HepG2 (cell line): ENCODE measurements around the gene ADAMTS13. TPM values are rescaled to one million over a fixed set of nuclear protein-coding genes. Genes with fewer than 3 reads are reported as not detected.

Experiments
- ATAC-seq: fragments of 200-7000 bp; cut with Tn5 transposase; 3 replicates; pipeline ENCODE4 v1.9.1; 2020; ENCODE audit warnings: mild to moderate bottlenecking, moderate library complexity
- BruUV-seq: library from RNA; stranded (reverse); fragments of 400-500 nt; replicated peaks from 2 replicates; lab custom pipeline; 2021; lab: Mats Ljungman, UMichigan
- CTCF ChIA-PET: fragments of 300-600 bp; formaldehyde crosslinking; extraction: SDS; loops from one replicate; lab custom pipeline; 2021; ENCODE audit warnings: low total read pairs, inconsistent platforms, low intra/inter-chr PET ratio; lab: Yijun Ruan, JAX
- POLR2A ChIA-PET: fragments of 350-600 bp; sonication (Branson Sonifier 250); formaldehyde crosslinking; loops from one replicate; lab custom pipeline; 2020; ENCODE audit warnings: antibody characterized with exemption, inconsistent platforms; lab: Yijun Ruan, JAX
- DNase-seq: peaks from one replicate; pipeline ENCODE4 v3.0.0-alpha.2; 2015; ENCODE audit warnings: low spot score
- FAIRE-seq: peaks from 3 replicates; lab custom pipeline; 2011; peaks lifted over from hg19 to GRCh38; lab: Jason Lieb, UNC
- H2AFZ ChIP-seq: one replicate; pipeline ENCODE4 v1.6.1; 2011; ENCODE audit warnings: low read length, inconsistent platforms
- H3K27ac ChIP-seq: fragments of 300-600 bp; 3 replicates; pipeline ENCODE4 v1.8.0; 2011; ENCODE audit warnings: mixed run types, mild to moderate bottlenecking, mixed read lengths, low read length, inconsistent platforms; ENCODE audit not compliant: insufficient read depth; ENCODE audit errors: extremely low read length
- H3K27me3 ChIP-seq, 2 experiments: fragments of 200-600 bp in 1 of 2; 2 replicates in 1 of 2; 3 replicates in 1 of 2; pipeline versions ENCODE4 v1.6.0 to v1.8.0; 2011; ENCODE audit warnings: low read length in 2 of 2, mild to moderate bottlenecking in 2 of 2, moderate library complexity in 2 of 2, inconsistent platforms in 1 of 2; ENCODE audit not compliant: insufficient read depth in 2 of 2, control insufficient read depth in 1 of 2
- H3K36me3 ChIP-seq, 2 experiments: fragments of 200-600 bp in 1 of 2; replicated peaks in 1 of 2; 2 replicates in 1 of 2; 3 replicates in 1 of 2; pipeline versions ENCODE4 v1.5.1 to v1.8.0; 2011; ENCODE audit warnings: low read length in 2 of 2, inconsistent platforms in 1 of 2; ENCODE audit not compliant: insufficient read depth in 2 of 2, control insufficient read depth in 1 of 2
- H3K4me1 ChIP-seq: 2 replicates; pipeline ENCODE4 v1.5.1; 2012; ENCODE audit warnings: low read length, inconsistent platforms; ENCODE audit not compliant: insufficient read depth
- H3K4me2 ChIP-seq: 2 replicates; pipeline ENCODE4 v1.6.0; 2011; ENCODE audit warnings: low read depth, low read length, inconsistent platforms
- H3K4me3 ChIP-seq, 3 experiments: fragments of 200-600 bp in 1 of 3; sonication (generic), shearing (Covaris generic) in 1 of 3; replicated peaks in 1 of 3; 2 replicates each; pipeline ENCODE4 v1.5.1; 2011 to 2016; ENCODE audit warnings: low read length in 3 of 3, inconsistent platforms in 2 of 3, low read depth in 2 of 3, mild to moderate bottlenecking in 2 of 3, control low read depth in 1 of 3, mixed read lengths in 1 of 3; ENCODE audit not compliant: insufficient read depth in 1 of 3
- H3K79me2 ChIP-seq: one replicate; pipeline ENCODE4 v1.6.1; 2011; ENCODE audit warnings: low read length, inconsistent platforms; ENCODE audit not compliant: insufficient read depth
- H3K9ac ChIP-seq: 2 replicates; pipeline ENCODE4 v1.6.0; 2011; ENCODE audit warnings: mild to moderate bottlenecking, low read depth, low read length, inconsistent platforms; ENCODE audit not compliant: insufficient read depth
- H3K9me3 ChIP-seq: 2 replicates; pipeline ENCODE4 v1.5.1; 2012; ENCODE audit warnings: mild to moderate bottlenecking, low read length
- H4K20me1 ChIP-seq: 2 replicates; pipeline ENCODE4 v1.6.0; 2011; ENCODE audit warnings: inconsistent platforms, mild to moderate bottlenecking, low read length, moderate library complexity; ENCODE audit not compliant: insufficient read depth
- ATF1 ChIP-seq: IDR thresholded peaks from 2 replicates; pipeline ENCODE4 v1.6.1; 2016; ENCODE audit warnings: mild to moderate bottlenecking, control low read depth
- ATM ChIP-seq: fragments of 450-650 bp; IDR thresholded peaks from 2 replicates; pipeline ENCODE4 v1.7.1; 2017; ENCODE audit warnings: mild to moderate bottlenecking, borderline replicate concordance
- KLF12 ChIP-seq: sonication (generic); formaldehyde crosslinking; IDR thresholded peaks from 2 replicates; pipeline ENCODE4 v1.4.0; 2020; ENCODE audit warnings: missing genetic modification reagents, borderline replicate concordance
- PHF8 ChIP-seq: sonication (generic); formaldehyde crosslinking; IDR thresholded peaks from 2 replicates; pipeline ENCODE4 v1.5.0; 2020; ENCODE audit warnings: missing genetic modification reagents
- ZNF558 ChIP-seq: sonication (generic); formaldehyde crosslinking; IDR thresholded peaks from 2 replicates; pipeline ENCODE4 v1.9.0; 2022; ENCODE audit warnings: mild to moderate bottlenecking, missing genetic modification reagents, borderline replicate concordance
- WGBS: methylation state at CpG from one replicate; pipeline ENCODE4 v1.1.6; 2017; ENCODE audit warnings: low lambda C conversion rate; 5-methylcytosine and 5-hydroxymethylcytosine counted together
- in situ Hi-C: cut with HindIII; loops from 2 replicates; pipeline ENCODE4 v1.10.0; 2017; ENCODE audit warnings: low pct_unique_long_range_greater_than_20kb; ENCODE audit not compliant: extremely low pct_ligation_motif_present
- intact Hi-C: fragments of 100-400 bp; cut with micrococcal nuclease; formaldehyde crosslinking; loops from one replicate; pipeline ENCODE4 v1.10.0; 2022; ENCODE audit not compliant: unreplicated experiment
- polyA plus RNA-seq, 8 experiments: library from polyadenylated mRNA; depleted of rRNA in 3 of 8; stranded (reverse) in 7 of 8; unstranded in 1 of 8; fragments of >200 nt; fragmentation: Illumina TruSeq in 4 of 8; extraction: Trizol in 4 of 8; gene quantifications; 2 replicates each; pipeline versions ENCODE4 v1.2.1 to v1.2.3, GENCODE V29; 2011 to 2016; ENCODE audit warnings: low read depth in 4 of 8, missing spikeins in 1 of 8, mixed read lengths in 1 of 8; ENCODE audit not compliant: insufficient read depth in 1 of 8
- total RNA-seq, 5 experiments: library from RNA; depleted of rRNA; stranded (reverse); fragments of >200 nt; fragmentation: Illumina TruSeq; extraction: Trizol; gene quantifications; 2 replicates each; pipeline ENCODE4 v1.2.3, GENCODE V29; 2016; ENCODE audit warnings: low read depth in 1 of 5
- TF ChIP-seq, protein P1 (sequence below): sonication (generic); formaldehyde crosslinking; IDR thresholded peaks from 2 replicates; pipeline ENCODE4 v1.8.1; 2023; ENCODE audit warnings: mild to moderate bottlenecking, missing genetic modification reagents
- TF ChIP-seq, protein P2 (sequence below): sonication (generic); formaldehyde crosslinking; IDR thresholded peaks from 2 replicates; pipeline ENCODE4 v1.5.0; 2020; ENCODE audit warnings: missing genetic modification reagents, mild to moderate bottlenecking, borderline replicate concordance

Gene ADAMTS13
- total and polyA plus RNA-seq, 2 of the 13 experiments (the other 11 are each of a cell fraction or from before 2014, with no cell fraction given): 0.91 to 4.5 TPM

DNA sequence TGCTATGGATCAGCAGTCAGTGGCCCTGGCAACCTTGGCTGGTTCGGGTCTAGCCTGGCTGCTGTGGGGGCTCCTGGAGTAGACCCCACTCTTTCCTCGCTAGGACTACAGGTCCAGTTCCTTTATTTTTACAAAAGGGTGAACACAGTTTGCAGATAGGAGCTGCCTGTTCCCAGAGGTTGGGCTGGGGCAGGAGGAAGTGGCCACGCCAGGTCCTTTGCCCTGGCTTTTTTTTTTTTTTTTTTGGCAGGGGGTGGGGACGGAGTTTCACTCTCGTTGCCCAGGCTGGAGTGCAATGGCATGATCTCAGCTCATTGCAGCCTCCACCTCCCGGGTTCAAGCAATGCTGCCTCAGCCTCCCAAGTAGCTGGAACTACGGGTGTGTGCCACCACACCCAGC, 48.8 kb downstream of the ADAMTS13 start:
- intact Hi-C loops: no loop called here
- ATAC-seq (no peak), DNase-seq (no peak), FAIRE-seq (no peak)
- TF ChIP-seq ZNF558 (CRISPR knock-in tag) (no peak), KLF12 (CRISPR knock-in tag) (no peak), ATM (no peak), ATF1 (CRISPR knock-in tag) (no peak), PHF8 (no peak)
- TF ChIP-seq, protein P1, sequence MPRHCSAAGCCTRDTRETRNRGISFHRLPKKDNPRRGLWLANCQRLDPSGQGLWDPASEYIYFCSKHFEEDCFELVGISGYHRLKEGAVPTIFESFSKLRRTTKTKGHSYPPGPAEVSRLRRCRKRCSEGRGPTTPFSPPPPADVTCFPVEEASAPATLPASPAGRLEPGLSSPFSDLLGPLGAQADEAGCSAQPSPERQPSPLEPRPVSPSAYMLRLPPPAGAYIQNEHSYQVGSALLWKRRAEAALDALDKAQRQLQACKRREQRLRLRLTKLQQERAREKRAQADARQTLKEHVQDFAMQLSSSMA (CRISPR knock-in tag): 0 out of 2 replicates have a peak, but pooled peaks have one; percentile 27
- TF ChIP-seq, protein P2, sequence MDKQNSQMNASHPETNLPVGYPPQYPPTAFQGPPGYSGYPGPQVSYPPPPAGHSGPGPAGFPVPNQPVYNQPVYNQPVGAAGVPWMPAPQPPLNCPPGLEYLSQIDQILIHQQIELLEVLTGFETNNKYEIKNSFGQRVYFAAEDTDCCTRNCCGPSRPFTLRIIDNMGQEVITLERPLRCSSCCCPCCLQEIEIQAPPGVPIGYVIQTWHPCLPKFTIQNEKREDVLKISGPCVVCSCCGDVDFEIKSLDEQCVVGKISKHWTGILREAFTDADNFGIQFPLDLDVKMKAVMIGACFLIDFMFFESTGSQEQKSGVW: no peak
- ChIA-PET CTCF (no interaction called here), POLR2A (interaction anchor here (1.9 to 2.3 kb wide), 2 partner anchors 10 to 12 kb away, joined by 8 to 11 read pairs; partner anchors contain the start of gene CACFD1)
- H3K9me3 ChIP-seq: no peaks in the 10 kb centered on the region
- no peaks in the 10 kb centered on the region for H3K79me2 ChIP-seq
- no peaks in the 10 kb centered on the region for H4K20me1 ChIP-seq
- no TSS peak for BruUV-seq
- H3K4me3 ChIP-seq: no peak overlapping the region
- H3K27ac ChIP-seq: no peak overlapping the region
- H3K4me1 ChIP-seq: peaks cover 10% of the 10 kb centered on the region; the same call in 1 of the 2 replicates
- H3K9ac ChIP-seq: no peak overlapping the region
- H2AFZ ChIP-seq: no peak overlapping the region
- no peaks in the 10 kb centered on the region for H3K27me3 ChIP-seq
- in situ Hi-C loops: no loop called here
- 90% methylated on average over 6 of the region's 7 CpGs for WGBS
- no peak overlapping the region for H3K4me2 ChIP-seq
- peaks cover 4% of the 10 kb centered on the region in 2 experiments; a peak in 3 of 5 replicates for H3K36me3 ChIP-seq
